HG03521 (cell line): ENCODE measurements around the gene TCF25.
"Not testable (repeated sequence)": the region's sequence is repeated elsewhere in the genome, so short reads cannot be mapped to it uniquely, and the experiment has no call there.

Experiments
- ATAC-seq: cut with Tn5 transposase; IDR thresholded peaks from one replicate; pipeline ENCODE4 v1.9.1; 2021; ENCODE audit warnings: mild to moderate bottlenecking, moderate library complexity; ENCODE audit not compliant: unreplicated experiment

Gene TCF25

DNA sequence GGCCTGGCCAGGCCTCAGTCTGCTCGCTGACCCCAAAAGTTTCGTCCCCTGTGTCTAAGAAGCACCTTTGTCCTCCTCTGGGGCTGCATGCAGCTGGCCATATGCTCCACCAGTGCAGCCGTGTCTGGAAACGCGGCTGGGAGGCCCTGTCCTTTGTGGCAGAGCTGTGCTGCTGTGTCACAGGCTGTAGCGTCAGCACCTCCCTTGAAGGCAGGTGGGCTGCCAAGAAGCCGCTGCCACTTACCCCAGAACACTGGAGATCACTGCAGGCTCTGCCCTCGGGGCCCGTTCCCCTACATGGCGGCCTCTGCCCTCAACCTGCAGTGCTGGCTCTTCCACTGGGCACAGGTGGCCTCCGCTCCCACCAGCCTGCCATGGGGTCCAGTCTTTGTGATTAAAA, 29.6 kb downstream of the TCF25 start:
- ATAC-seq: no peak

DNA sequence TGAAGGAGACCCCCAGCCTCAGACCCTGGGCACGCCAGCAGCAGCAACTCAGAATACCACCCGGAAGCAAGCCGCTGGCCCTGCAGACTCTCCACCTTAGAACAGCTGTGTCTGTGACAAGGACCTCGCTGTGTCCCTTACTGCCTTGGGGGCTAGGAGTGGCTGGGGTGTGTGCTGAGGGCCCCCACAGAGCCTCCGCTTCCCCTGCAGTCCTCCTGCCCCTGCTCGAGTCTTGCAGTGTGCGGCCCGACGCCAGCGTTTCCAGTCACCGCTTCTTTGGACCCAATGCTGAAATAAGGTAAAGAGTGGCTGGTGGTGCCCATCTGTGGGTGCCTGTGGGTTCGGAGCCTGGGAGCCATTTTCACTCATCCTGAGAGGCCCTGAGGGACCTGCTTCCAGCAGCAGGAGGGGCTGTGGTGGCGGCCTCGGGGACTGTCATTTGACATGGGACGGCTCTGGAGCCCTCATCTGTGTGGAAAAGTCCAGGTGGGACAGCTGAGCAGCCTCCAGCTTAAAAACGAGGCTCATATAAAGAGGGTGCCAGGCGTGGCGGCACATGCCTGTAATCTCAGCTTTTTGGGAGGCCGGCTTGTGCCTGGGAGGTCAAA, 30.6 kb downstream of the TCF25 start:
- no peak for ATAC-seq

DNA sequence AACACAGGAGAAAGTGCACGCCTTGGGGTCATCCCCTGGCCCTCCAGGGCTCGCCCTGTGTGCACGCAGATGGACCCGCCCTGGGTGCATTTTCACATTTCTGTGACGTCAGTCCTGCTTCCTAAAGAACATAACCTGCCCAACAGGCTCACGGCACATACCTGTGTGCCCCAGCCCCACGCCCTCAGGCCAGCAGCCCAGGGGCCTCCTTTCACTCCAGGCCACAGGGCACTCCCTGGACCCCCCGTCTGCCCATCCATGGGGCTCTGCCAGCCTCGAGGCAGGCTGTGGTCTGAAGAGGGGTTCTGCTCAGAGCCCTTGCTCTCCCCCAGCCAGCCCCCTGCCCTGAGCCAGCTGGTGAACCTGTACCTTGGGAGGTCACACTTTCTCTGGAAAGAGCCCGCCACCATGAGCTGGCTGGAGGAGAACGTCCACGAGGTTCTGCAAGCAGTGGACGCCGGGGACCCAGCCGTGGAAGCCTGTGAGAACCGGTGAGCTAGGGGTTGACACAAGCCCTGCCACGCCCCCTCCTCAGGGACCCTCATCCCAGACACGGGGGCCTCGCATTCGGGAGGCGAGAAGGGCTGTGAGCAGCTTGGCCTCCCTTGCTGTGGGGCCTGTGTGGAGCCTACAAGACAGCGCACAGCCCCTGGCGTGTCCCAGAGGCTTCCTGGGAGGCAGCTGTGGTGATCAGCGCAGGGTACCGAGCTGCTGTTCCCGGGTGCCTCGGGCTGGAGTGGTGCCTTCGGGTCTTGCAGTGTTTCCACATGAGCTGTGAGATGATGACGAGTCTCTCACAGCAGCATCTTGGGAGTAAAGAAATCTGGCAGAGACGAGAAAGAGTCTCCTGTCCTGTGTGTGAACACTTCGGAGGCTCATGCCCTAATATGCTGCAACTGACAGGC, 31.5 kb downstream of the TCF25 start:
- no peak for ATAC-seq

DNA sequence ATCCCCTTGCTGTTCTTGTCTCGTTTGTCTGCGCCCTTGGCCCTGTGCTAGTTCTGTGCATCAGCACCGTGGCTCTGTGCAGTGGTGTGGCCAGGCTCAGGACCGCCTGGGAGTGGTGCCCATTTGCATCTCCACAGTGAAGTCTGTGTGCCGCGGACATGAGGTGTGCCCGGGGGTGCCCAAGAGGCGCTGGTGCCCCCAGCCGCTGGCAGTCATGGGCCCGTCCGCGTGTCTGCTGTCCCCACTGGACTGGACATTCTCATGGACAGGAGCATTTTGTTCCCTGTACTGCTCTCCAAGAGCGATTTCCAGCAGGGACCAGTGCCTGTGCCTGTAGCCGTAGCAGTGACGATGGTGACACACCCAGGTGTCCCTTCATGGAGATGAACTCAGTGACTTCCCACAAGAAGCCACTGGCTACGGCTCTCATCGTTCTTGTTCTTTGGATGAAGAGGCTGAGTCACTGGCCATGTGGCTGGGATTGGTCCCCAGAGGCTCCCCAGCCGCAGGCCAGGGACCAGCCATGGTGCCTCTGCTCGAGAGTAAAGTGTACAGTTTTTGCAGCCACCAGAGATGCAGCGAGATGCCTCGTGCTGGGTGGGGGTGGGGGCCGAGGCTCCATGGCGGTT, 32.2 kb downstream of the TCF25 start:
- no peak for ATAC-seq

DNA sequence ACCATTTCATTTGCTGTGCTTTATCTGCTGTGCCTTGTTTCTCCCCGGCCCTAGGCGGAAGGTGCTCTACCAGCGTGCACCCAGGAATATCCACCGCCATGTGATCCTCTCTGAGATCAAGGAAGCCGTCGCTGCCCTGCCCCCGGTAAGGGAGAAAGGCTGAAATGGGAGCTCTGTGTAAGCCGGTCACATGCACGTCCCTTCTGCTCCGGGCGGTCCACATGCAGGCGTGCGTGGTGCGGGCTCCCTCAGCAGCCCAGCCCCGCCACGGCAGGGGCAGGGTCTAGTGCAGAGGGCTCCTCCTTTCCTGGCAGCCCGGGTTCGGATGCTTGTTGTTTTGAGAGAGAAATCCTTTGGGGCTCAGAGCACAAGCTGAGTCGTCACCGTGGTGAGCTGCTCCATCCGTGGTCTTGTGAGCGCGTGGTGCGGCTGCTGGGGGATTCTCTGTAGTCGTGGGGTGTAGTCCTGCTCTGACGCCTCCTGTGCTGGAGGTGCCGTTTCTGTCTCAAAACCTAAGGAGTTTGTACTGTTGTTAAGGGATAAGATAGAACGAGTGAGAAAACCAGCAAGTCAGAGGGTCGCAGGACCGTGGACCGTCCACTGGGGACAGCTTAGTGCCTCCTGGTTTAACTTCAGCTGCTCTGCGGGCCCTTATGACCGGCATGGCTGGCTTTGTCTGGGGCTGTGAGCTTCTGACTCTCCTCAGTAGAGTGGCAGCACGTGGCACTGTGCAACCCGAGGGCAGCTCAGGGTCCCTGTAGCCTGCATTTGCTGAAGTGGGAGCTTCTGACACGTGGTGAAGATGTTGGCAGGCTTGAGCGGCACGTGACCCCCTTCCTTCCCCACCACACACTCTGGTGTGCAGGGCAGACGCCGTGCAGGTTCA, 33.0 kb downstream of the TCF25 start:
- ATAC-seq: no peak

DNA sequence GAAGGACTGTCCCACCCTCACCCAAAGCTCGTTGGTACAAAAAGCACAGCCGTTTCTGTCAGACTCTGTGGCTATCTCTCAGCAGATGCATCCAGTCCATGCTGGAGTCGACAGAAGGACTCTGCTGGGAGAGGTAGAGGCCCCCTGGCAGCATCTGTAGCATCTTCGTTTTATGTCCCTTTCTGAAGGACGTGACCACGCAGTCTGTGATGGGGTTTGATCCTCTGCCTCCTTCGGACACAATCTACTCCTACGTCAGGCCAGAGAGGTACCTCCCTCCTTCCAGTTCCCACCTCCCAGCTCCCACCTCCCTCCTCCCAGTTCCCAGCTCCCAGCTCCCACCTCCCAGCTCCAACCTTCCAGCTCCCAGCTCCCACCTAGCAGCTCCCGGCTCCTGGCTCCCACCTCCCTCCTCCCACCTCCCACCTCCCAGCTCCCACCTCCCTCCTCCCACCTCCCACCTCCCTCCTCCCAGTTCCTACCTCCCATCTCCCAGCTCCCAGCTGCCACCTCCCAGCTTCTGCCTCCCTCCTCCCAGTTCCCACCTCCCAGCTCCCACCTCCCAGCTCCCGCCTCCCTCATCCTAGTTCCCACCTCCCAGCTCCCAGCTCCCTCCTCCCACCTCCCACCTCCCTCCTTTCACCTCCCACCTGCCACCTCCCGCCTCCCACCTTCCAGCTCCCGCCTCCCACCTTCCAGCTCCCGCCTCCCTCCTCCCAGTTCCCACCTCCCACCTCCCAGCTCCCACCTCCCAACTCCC, 33.8 kb downstream of the TCF25 start:
- ATAC-seq: no peak

DNA sequence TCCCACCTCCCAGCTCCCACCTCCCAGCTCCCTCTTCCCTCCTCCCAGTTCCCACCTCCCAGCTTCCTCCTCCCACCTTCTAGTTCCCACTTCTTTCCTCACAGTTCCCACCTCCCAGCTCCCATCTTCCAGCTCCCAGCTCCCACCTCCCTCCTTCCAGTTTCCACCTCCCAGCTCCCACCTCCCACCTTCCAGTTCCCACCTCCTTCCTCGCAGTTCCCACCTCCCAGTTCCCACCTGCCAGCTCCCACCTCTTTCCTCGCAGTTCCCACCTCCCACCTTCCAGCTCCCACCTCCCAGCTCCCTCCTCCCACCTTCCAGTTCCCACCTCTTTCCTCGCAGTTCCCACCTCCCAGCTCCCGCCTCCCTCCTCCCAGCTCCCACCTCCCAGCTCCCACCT, 34.8 kb downstream of the TCF25 start:
- no peak for ATAC-seq

DNA sequence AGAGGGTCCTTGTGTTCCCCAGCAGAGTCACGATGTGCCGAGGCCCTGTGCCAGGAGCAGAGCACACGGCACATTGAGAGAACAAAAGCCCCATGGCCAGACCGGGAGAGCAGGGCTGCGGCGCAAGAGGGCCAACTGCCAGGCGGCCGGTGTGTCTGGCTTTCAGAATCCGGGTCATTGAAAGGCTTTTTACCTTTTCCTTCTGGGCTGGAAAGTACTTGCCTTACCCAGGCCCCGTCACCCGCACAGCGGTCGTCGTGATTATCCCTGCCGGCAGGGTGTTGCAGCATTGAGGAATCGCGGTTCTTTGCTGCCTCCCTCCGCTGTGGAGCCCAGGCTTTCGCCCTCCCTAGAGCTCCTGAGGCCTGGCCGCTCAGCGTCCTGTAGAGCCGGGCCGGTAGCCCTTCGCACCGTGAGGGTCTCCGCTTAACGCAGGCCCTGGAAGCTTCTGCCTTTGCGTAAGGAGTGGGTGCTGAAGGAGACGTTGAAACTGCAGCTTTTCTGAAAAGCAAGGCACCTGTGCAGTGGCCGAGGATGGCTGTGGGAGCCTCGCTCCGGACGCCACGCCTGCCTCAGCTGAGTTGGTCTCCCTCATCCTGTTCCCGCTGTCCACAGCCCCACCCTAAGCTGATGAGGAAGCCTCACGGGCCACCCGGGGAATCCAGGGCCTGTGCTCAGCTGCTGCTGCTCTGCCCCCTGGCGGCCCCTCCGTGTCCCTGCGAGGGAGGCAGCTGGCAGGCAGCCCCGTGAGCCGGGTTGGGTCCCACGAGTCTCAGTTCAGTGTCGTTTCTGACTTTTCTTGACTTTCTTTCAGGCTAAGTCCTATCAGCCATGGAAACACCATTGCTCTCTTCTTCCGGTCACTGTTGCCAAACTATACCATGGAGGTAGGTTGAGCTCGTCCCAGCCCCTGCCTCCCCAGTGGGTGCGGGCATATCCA, 36.7 kb downstream of the TCF25 start:
- ATAC-seq: no peak

DNA sequence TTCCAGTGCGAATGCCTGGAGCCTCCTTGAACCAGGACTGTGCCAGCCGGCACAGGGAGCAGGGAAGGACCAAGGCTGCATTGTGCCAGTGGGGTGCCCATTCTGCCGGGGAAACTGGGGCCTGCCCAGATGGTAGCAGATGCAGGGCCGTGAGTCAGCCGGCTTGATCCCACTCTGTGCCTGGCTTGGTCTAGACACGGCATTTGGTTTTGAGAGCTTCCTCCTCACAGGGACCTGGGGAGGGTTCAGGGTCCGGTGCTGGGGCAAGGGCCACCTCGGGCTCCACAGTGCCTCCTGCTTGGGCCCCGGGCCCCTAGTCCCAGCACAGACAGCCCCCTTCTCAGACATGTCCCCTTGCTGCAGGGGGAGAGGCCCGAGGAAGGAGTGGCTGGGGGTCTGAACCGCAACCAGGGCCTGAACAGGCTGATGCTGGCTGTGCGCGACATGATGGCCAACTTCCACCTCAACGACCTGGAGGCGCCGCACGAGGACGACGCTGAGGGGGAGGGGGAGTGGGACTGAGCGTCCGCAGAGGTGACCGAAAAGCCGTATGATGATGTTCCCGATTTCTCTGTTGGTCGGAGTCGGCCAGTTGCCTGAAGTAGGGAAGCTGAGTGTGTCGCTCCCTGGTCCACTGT, 37.4 kb downstream of the TCF25 start:
- ATAC-seq: no peak

DNA sequence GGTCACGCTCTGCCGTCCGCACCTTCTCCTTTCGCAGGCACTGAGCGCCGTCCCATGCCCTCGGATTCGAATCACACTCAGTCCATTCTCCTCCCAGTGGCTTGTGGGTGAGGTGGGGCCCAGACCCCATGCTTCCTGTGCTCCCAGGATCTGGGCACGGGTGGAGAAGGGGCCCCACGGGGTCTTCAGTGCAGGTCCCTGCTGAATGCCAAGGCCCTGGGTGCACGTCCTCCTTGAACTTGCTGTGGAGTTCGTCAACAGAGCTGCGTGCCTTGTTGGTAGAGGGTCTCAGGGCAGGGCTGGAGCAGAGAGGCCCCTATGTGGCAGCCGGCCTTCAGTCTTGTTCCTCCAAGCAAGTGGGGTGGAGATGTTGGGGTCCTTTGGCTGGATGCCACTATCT, 38.0 kb downstream of the TCF25 start:
- ATAC-seq: no peak

DNA sequence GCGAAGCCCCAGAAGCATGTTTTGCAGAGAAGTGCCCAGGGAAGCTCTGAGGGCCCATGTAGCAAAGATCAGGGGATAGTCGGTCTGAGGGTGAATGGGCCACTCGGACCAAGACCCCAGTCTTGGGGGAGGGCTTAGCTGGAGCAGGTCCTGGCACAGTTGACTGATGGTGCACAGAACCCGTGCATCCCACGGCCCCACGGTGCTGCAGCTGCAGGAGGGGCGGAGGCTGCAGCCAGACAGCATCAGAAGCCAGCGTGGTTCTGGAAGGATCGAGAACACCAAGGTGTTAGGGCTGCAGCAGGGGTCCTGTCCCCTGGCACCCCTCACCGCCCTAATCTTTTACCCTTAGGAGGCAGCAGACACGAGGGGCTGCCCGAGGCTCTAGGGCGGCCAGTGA, 38.8 kb downstream of the TCF25 start:
- no peak for ATAC-seq

DNA sequence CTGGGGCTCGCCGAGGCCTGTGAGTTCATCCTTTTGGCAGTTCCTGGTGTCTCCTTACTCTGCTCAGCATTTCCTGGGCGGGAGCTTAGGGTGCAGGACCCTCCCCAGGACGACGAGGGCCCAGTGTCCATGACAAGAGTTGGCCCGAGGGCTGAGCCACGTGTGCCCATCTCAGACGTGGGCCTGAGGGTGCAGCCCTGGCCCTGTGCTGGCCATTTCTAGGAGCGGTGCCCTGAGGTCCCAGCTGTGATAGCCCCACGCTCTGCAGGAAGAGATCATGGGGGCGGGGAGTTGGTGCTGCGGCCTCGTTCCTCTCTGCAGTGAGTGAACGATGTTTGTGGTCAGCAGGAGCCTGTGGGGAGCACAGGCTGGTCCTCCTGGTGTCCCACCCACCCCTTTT, 39.2 kb downstream of the TCF25 start:
- ATAC-seq: no peak

DNA sequence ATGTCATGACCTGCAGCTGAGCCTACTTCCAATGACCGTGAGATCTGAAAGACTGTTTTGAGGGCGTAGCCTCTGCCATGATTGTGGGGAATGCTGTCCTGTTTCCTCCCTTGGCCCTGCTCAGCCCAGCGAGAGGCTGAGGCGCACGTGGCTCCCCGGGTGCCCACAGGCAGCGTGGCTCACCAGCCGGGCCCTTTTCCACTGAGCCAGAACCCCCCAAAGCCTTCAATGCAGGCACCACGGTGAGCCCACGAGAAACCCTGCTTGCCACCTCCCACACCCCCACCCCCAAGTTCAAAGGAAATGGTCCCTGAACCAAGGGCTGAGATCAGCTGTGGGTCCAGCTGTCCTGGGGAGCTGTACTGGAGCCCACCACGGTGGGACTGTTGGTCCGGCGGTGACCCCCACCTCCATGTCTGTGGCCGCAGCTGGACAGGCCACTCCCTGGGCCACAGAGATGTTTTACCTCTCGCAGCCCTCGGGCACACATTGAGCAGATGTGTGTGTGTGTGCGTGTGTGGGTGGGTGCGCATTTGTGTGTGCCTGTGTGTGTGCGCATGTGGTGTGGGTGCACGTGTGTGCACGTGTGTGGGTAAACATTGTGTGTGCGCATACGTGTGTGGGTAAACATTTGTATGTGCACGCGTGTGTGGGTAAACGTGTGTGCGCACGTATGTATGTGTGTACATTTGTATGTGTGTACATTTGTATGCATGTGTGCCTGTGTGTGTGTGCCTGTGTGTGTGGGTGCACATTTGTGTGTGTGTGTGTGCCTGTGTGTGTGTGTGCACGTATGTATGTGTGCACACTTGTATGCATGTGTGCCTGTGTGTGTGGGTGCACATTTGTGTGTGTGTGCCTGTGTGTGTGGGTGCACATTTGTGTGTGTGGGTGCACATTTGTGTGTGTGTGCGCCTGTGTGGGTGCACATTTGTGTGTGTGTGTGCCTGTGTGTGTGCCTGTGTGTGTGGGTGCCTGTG, 40.3 kb downstream of the TCF25 start:
- ATAC-seq: no peak

DNA sequence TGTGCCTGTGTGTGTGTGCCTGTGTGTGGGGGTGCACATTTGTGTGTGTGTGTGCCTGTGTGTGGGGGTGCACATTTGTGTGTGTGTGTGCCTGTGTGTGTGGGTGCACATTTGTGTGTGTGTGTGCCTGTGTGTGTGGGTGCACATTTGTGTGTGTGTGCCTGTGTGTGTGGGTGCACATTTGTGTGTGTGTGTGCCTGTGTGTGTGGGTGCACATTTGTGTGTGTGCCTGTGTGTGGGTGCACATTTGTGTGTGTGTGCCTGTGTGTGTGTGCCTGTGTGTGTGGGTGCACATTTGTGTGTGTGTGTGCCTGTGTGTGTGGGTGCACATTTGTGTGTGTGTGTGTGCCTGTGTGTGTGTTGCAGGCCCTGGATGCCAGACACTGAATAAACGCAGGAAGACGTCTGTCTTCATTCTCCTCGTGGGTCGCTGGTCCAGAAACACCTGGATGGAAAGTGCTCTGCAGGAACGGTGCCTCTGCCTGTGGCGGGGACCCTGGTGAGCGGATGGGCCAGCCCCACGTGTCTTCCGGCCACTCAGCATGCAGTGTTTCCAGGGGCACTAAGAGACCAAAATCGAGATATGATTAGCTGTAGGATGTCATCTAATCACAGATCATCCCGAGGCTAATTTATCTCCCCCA, 41.4 kb downstream of the TCF25 start:
- not testable (repeated sequence) for ATAC-seq

DNA sequence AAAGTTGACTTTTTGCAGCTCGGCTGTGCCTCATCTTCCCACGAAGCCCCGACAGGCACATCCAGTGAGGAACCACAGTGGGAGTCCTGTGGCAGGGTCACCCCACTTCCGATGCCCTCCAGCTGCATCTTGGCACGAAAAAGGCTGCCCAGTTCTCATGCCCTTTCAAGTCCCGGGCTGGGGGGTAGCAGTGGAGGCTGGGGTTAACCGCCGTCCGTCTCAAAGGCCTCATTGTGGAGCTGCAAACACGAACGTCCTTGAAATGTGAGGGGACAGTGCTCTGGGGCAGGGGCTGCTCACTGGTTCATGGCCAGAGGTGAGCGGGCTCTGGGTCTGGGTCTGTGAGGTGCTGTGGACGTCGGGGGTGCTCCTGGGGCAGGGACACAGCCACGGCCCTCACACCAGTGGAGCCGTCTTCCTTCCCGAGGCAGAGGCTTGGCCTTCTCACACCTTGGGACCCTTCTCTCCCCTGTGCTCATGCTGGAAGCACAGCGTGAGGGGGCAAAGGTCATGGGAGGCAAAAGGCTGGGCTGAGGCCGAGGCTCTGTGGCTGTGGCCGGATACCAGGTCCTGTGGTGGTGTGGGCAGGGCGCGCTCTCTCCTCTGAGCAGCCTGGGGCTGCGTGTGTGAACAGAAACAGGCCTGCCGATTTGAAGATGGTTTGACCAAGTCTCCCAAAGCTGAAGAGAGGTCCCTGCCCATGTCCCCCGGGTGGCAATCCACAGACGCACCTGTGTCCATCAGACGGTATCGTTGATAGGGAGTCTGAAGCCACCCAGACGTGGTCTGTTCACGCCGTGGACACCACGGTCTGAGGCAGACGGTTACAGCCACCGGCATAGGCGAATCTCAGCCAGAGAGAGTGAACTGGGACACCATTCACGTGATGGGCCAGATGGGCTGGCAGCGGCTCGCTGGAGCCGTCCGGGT, 42.2 kb downstream of the TCF25 start:
- ATAC-seq: no peak
